MCF 10A (cell line): ENCODE results near the gene PAK4. TPM values are rescaled to one million over a fixed set of nuclear protein-coding genes. Genes with fewer than 3 reads are reported as not detected.
"Not testable (repeated sequence)": the region's sequence is repeated elsewhere in the genome, so short reads cannot be mapped to it uniquely, and the experiment has no call there.

Source experiments
- BruUV-seq: library from RNA; stranded (reverse); fragments of 400-500 nt; replicated peaks from 2 replicates; lab custom pipeline; 2021; lab: Mats Ljungman, UMichigan
- CTCF ChIA-PET: fragments of 300-600 bp; sonication (Branson Sonifier 250); formaldehyde crosslinking; extraction: SDS; loops from one replicate; lab custom pipeline; 2021; ENCODE audit warnings: antibody characterized with exemption, inconsistent platforms; lab: Yijun Ruan, JAX
- POLR2A ChIA-PET: fragments of 300-600, 350-650 bp; sonication (Branson Sonifier 250); formaldehyde crosslinking; extraction: SDS; loops from one replicate; lab custom pipeline; 2020; ENCODE audit warnings: antibody characterized with exemption, inconsistent platforms; lab: Yijun Ruan, JAX
- DNase-seq: peaks from one replicate; pipeline ENCODE4 v3.0.0-alpha.2; 2018; ENCODE audit not compliant: unreplicated experiment
- H3K27ac Mint-ChIP-seq: one replicate; pipeline ENCODE4 v1.8.0; 2022; ENCODE audit warnings: mild to moderate bottlenecking, low read depth, mixed read lengths; ENCODE audit not compliant: unreplicated experiment
- H3K27me3 Mint-ChIP-seq: one replicate; pipeline ENCODE4 v1.8.0; 2022; ENCODE audit warnings: mixed read lengths; ENCODE audit not compliant: insufficient read depth, unreplicated experiment
- H3K36me3 Mint-ChIP-seq: one replicate; pipeline ENCODE4 v1.8.0; 2022; ENCODE audit warnings: mild to moderate bottlenecking, moderate library complexity, mixed read lengths; ENCODE audit not compliant: insufficient read depth, unreplicated experiment
- H3K4me1 Mint-ChIP-seq: one replicate; pipeline ENCODE4 v1.8.0; 2022; ENCODE audit warnings: mixed read lengths; ENCODE audit not compliant: insufficient read depth, unreplicated experiment
- H3K4me3 Mint-ChIP-seq: one replicate; pipeline ENCODE4 v1.8.0; 2022; ENCODE audit warnings: mild to moderate bottlenecking, moderate library complexity, mixed read lengths; ENCODE audit not compliant: unreplicated experiment
- H3K9me3 Mint-ChIP-seq: one replicate; pipeline ENCODE4 v1.8.0; 2022; ENCODE audit warnings: mixed read lengths; ENCODE audit not compliant: unreplicated experiment
- CTCF ChIP-seq: fragments of 200-600 bp; IDR thresholded peaks from one replicate; pipeline ENCODE4 v1.8.0; 2022; ENCODE audit warnings: antibody characterized with exemption, mild to moderate bottlenecking; ENCODE audit not compliant: unreplicated experiment
- intact Hi-C: fragments of 100-400 bp; cut with micrococcal nuclease; formaldehyde crosslinking; loops from 2 replicates; pipeline ENCODE4 v1.14.1; 2022
- total RNA-seq: library from RNA; stranded (reverse); gene quantifications from 2 replicates; pipeline ENCODE4 v1.2.3, GENCODE V29; 2022

Gene PAK4
- total RNA-seq, 1 experiment from 2014 or later, result 29.5 TPM

GRCh38 chr19:39218230-39219007 is 92.8 kb downstream of the PAK4 start:
- H3K36me3 Mint-ChIP-seq, result no peaks in the 10 kb centered on the region
- no peak overlapping the region for H3K27ac Mint-ChIP-seq
- no TSS peak for BruUV-seq
- peaks cover 35% of the 10 kb centered on the region for H3K27me3 Mint-ChIP-seq
- CTCF ChIA-PET, result no interaction called here
- intact Hi-C loops, result no loop called here
- TF ChIP-seq CTCF, result no peak
- no peaks in the 10 kb centered on the region for H3K9me3 Mint-ChIP-seq
- H3K4me3 Mint-ChIP-seq, result no peak overlapping the region
- DNase-seq, result no peak
- no peaks in the 10 kb centered on the region for H3K4me1 Mint-ChIP-seq
- POLR2A ChIA-PET, result no interaction called here

- POLR2A ChIA-PET, H3K36me3 Mint-ChIP-seq, H3K27ac Mint-ChIP-seq, intact Hi-C loops, H3K4me1 Mint-ChIP-seq, H3K9me3 Mint-ChIP-seq, DNase-seq, BruUV-seq, H3K4me3 Mint-ChIP-seq: not testable (repeated sequence)
- CTCF ChIA-PET, result interaction anchor here (0.6 kb wide), 1 partner anchor 44 kb away, joined by 4 read pairs; no protein-coding TSS in a partner anchor
- peaks cover 36% of the 10 kb centered on the region for H3K27me3 Mint-ChIP-seq
Measured at GRCh38 chr19:39219108-39219507, 93.5 kb downstream of the PAK4 start.

- H3K27me3 Mint-ChIP-seq, result peaks cover 64% of the 10 kb centered on the region
- BruUV-seq, result no TSS peak
- H3K36me3 Mint-ChIP-seq, result no peaks in the 10 kb centered on the region
- no peaks in the 10 kb centered on the region for H3K4me1 Mint-ChIP-seq
- no peak for TF ChIP-seq CTCF
- no peaks in the 10 kb centered on the region for H3K9me3 Mint-ChIP-seq
- CTCF ChIA-PET, result no interaction called here
- peak; percentile 23 for DNase-seq
- no peak overlapping the region for H3K27ac Mint-ChIP-seq
- intact Hi-C loops, result no loop called here
- no peak overlapping the region for H3K4me3 Mint-ChIP-seq
- POLR2A ChIA-PET, result interaction anchor here (0.7 to 1.1 kb wide), 2 partner anchors 28 to 83 kb away, joined by 3 read pairs; no protein-coding TSS in a partner anchor
Measured at GRCh38 chr19:39223703-39224279, 98.2 kb downstream of the PAK4 start.

GRCh38 chr19:39224910-39225309 is 99.3 kb downstream of the PAK4 start:
- POLR2A ChIA-PET, result no interaction called here
- H3K4me1 Mint-ChIP-seq, result no peaks in the 10 kb centered on the region
- TF ChIP-seq CTCF, result no peak
- no peaks in the 10 kb centered on the region for H3K36me3 Mint-ChIP-seq
- BruUV-seq, result no TSS peak
- no peaks in the 10 kb centered on the region for H3K9me3 Mint-ChIP-seq
- intact Hi-C loops, result no loop called here
- CTCF ChIA-PET, result no interaction called here
- H3K27me3 Mint-ChIP-seq, result peaks cover 66% of the 10 kb centered on the region
- no peak overlapping the region for H3K27ac Mint-ChIP-seq
- DNase-seq, result no peak
- H3K4me3 Mint-ChIP-seq, result no peak overlapping the region

Other genes starting within 250 kb of the PAK4 start
- gene RINL, start 247.5 kb upstream of the PAK4 start, total RNA-seq, result 3.7 and 4.7 TPM in 2 replicates
- gene SIRT2, start 226.2 kb upstream of the PAK4 start, total RNA-seq, result 35.5 and 37.4 TPM in 2 replicates
- 45.1 and 45.4 TPM in 2 replicates for gene NFKBIB, start 225.8 kb upstream of the PAK4 start, total RNA-seq
- gene CCER2, start 213.6 kb upstream of the PAK4 start, total RNA-seq, result 0.39 TPM in 1 of 2 replicates, not detected in the other
- gene SARS2, start 195.0 kb upstream of the PAK4 start, total RNA-seq, result 9.3 and 23.6 TPM in 2 replicates
- 38.1 and 53.3 TPM in 2 replicates for gene MRPS12, start 194.8 kb upstream of the PAK4 start, total RNA-seq
- gene FBXO17, start 150.0 kb upstream of the PAK4 start, total RNA-seq, result 5.2 and 5.8 TPM in 2 replicates
- gene FBXO27, start 93.2 kb upstream of the PAK4 start, total RNA-seq, result 0.28 TPM in 1 of 2 replicates, not detected in the other
- not detected in 2 replicates for gene ACP7, start 41.4 kb upstream of the PAK4 start, total RNA-seq
- not detected in 2 replicates for gene NCCRP1, start 71.2 kb downstream of the PAK4 start, total RNA-seq
- not detected in 2 replicates for gene SYCN, start 78.5 kb downstream of the PAK4 start, total RNA-seq
- gene IFNL3, start 119.2 kb downstream of the PAK4 start, total RNA-seq, result not detected in 2 replicates
- gene IFNL4, start 123.1 kb downstream of the PAK4 start, total RNA-seq, result not detected in 2 replicates
- gene IFNL2, start 142.6 kb downstream of the PAK4 start, total RNA-seq, result not detected in 2 replicates
- not detected in 2 replicates for gene IFNL1, start 170.6 kb downstream of the PAK4 start, total RNA-seq
- 0.16 TPM in 1 of 2 replicates, not detected in the other for gene LRFN1, start 195.1 kb downstream of the PAK4 start, total RNA-seq
- not detected in 2 replicates for gene GMFG, start 210.3 kb downstream of the PAK4 start, total RNA-seq
- 65.4 and 94.2 TPM in 2 replicates for gene SAMD4B, start 216.6 kb downstream of the PAK4 start, total RNA-seq